CD4-positive, alpha-beta T cell treated with Interleukin-15 for 1 hour (primary cell): Measurements from ENCODE around the gene NIBAN1.
A peak's percentile ranks its signal among the peaks of the same experiment; 100 is the strongest.
"Not testable (repeated sequence)": the region's sequence is repeated elsewhere in the genome, so short reads cannot be mapped to it uniquely, and the experiment has no call there.

ENCODE experiments used
- DNase-seq: peaks from one replicate; pipeline ENCODE4 v3.0.0-alpha.2; 2020

Gene NIBAN1

GRCh38 chr1:184973272-184974055 is 844 bp downstream of the NIBAN1 start:
- DNase-seq, result peak; percentile 74

DNA sequence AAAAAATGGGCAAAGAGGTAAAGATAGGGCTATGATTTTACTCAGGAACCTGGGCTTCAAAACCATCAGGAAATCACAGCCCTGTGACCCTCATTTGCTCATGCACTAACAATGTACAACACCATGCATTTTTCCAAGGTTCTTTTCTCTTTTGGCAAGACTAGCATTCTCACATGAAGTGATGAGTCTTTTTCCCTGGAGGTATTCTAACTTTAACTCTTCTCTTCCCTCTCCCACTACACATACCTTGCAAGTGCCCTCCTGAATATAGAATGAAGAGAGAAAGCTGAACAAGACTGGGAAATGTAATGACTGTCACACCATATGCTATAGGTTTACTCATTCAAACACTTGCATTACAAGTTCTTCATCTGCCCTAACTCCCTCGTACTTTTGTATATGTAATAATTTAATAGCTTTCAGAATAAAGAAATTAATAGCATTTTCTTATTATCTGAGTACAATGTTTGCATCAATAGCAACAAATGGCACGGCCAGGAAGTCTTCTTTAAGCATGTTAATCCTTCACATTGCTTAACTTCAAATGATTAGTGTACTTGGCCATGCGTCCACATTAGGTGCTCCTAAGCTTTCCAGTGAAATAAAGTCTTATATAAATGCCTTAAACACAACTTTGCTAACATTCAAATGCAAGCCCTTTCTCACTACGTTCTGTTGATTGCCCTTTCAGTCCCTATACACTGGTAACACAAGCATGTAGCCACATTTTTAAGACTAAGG is 1.8 kb downstream of the NIBAN1 start:
- no peak for DNase-seq

- DNase-seq, result no peak
Measured at GRCh38 chr1:184971522-184972265, 2.6 kb downstream of the NIBAN1 start.

DNA sequence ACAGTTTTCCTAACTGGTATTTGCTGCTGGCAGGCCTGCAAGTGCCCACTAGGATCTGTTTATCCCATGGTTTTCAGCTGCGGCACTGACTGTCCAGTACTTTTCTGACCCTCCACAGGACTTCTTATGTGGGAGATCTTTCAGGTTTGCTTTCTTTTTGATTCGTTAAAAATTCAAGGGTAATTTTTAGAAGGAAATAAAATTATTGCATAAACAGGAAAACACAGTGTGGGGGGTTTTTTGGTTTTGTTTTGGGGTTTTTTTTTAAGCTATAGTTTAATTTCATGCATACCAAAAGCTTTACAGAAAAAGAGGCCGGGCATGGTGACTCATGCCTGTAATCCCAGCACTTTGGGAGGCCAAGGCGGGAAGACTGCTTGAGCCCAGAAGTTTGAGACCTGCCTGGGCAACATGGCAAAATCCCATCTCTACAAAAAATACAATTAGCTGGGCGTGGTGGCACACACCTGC is 3.6 kb downstream of the NIBAN1 start:
- DNase-seq, result no peak

GRCh38 chr1:184966989-184967388 is 7.3 kb downstream of the NIBAN1 start:
- no peak for DNase-seq

DNA sequence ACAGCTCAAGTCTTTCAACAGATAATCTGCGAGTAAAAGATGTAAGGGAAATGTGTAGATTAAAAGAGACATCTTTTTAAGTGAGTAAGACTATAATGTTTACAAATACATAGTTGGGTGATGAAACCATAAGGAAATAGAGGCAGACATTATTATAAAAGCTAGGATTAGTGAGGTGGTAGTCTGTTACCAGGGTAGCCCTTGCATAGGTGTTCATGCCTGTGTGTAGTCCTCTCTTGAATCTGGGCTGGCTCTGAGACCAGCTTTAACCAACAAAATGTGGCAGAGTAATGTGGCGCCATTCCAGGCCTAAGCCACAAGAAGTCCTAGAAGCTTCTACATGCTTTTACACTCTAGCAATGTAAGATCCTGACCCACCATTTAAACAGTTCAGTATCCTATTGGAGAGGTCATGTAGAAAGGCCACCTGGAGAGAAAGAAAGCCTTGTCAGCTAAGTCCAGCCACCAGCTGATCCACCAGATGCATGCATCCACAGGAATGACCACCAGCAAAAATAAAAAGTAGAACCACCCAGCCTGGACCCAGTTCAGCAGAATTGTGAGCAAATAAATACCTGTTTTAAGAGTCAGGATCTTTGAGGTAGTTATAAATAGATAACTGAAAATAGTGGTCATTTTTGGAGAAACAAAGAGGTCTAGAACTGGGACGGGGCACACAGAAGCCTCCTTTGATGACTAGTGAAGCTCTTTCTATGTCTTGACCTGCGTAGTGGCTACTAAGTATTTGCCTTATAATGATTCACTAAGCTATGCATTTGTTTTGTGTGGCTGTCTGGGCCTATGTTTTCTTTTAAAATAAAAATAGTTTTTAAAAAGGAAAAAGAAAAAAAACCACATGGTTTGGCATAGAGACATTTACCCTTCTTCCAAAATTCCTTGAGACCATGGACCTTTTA is 8.1 kb downstream of the NIBAN1 start:
- no peak for DNase-seq

- no peak for DNase-seq
Measured at GRCh38 chr1:184965439-184965838, 8.9 kb downstream of the NIBAN1 start.

GRCh38 chr1:184959626-184960025 is 14.7 kb downstream of the NIBAN1 start:
- DNase-seq, result no peak

DNA sequence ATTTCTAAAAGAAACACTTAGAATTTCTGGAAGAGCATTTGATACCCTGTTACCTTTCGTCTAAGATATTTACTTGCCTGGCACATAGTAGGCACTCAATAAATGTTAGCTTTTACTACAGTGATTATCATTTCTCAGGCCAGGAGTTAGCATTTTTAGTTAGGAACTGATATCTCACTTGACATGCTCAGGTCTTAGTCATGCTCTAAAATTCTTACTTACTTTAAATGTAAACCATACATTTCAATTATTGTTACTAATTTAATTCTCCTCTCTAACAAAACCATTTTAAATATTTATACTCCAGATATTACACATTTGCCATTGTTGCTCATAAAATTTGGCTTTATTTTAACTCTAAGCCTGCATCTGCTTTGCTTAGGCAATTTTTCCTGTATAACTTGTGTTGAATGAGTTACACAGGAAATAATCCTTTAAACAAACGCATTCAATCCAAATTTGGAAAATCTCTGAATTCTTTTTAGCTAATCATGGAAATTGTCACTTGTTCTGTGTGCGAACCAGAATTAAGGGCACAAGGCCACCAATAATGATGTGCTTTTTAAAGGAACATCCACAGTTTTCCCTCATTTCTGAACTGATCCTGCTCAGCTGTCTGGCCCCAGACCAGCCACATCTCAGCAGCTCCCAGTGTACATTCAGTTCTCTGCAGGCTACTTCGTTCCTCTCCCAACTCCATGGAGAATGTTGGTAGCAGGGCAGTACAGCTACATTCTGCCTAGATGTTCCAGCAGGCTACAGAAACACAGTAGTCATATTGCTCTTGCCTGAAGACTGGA is 15.6 kb downstream of the NIBAN1 start:
- no peak for DNase-seq

- DNase-seq, result not testable (repeated sequence)
Measured at GRCh38 chr1:184957901-184958300, 16.4 kb downstream of the NIBAN1 start.

DNA sequence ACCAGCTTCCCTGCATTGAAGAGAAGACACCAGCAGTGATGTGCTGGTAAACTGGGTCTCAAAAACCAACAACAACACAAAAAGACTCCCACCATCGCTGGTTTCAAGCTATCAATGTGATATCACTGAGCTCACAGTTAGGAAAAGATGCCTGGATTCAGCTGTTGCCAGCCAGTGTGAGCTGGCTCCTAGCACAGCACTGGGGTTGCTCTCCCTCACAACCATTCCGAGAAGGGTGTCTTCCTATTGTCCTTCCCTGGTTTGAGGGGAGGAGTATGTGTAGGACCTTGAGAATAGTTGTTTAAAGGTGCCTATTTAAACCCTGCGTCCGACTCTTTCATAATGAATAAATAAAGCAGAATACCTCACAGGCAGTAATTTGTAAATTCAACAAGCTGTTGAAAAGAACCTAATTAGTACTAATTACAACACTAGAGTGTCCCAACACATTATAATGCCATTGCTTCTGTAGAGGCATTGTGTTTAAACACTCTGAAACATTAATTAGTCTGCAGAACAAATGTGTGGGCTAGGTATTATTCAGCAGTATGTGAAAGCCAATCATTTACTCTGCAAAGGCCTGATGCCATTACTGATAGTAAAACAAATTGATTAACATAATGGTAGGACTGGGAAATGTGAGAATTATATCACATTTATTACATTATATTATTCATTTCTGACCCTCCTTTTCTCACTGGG is 17.2 kb downstream of the NIBAN1 start:
- DNase-seq, result no peak

GRCh38 chr1:184954232-184954995 is 19.9 kb downstream of the NIBAN1 start:
- no peak for DNase-seq

- no peak for DNase-seq
Measured at GRCh38 chr1:184953600-184954219, 20.6 kb downstream of the NIBAN1 start.

DNA sequence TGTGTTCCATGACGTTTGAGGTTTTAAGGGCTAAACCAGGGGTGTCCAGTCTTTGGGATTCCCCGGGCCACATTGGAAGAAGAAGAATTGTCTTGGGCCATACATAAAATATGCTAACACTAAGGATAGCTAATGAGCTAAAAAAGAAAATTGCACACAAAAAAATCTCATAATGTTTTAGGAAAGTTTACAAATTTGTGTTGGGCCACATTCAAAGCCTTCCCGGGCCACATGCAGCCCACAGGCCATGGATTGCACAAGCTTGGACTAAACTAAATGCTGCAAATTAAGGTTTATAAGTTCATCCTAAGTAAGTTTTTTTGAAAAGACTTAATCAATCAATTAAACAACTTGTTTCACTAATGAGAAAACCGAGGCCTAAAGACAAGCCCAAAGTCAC is 21.9 kb downstream of the NIBAN1 start:
- no peak for DNase-seq

DNA sequence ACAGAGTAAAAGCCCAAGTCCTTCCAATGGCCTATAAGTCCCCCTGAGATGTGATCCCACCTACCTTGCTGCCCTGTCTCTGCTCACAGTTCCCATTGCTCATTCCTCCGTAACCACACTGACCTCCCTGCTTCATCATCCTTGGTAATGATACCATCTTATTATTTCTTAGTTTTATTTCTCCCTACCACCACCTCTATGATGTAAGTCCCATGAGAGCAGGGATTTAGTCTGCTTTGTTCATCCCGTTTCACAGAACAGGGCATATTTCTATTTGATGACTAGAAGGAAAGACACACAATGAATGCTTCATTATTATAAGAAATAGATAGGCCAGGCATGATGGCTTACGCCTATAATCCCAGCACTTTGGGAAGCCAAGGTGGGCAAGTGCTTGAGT is 22.5 kb downstream of the NIBAN1 start:
- DNase-seq, result no peak

GRCh38 chr1:184950906-184951305 is 23.4 kb downstream of the NIBAN1 start:
- DNase-seq, result no peak

DNA sequence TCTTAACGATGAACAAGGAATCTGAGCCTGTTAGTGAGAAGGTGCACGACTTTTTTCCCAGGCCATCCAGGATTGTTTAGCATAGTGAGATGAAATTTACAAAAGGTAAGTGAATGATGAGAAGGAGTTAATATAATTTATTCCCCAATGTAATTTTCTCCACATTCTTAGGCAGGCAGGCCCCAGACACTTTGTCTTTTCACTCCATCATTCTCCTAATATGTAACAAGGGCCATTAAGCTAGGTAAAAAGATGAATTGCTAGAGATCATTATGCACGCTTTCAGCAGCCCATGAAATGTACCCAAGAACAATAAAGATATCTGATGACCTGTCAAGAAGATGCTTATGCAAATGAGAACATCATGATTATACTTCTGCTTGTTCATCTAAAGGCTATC is 24.1 kb downstream of the NIBAN1 start:
- DNase-seq, result no peak

DNA sequence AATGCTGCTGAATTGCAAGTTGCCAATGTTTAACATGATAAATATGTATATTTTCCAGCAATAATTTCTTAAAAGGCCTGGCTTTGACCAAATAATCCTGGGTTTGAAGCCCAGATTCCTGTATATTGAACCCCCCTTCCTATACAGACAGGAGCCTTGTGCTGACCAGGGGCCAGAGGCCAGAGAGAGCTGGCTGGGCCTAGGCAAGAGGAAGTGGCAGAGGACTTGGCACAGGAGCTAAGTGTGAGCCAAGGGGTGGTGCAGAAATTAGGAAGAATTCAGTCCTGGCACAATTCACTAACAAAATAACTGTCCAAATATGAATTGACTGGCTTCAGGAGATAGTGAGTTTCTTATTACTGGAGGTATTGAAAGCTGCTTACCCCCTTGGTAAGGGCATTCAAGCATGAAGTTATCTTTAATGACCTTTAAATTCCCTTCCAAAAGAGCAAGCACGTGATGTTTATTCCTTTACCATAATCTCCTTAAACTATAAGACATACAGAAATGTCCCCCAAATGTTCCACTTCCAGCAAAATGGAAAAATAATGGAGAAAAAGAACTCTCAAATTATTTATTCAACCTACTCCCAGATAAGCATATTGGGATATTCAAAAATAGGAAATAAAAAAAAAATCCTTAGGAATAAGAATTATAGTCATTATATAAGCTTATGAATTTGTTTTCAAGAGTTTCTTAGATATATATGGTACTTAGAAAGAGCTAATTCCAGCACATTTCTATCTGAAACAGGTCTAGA is 26.6 kb downstream of the NIBAN1 start:
- DNase-seq, result no peak
